Keratinocyte (primary cell): ENCODE data around the gene FBXO33. TPM values are rescaled to one million over a fixed set of nuclear protein-coding genes. Genes with fewer than 3 reads are reported as not detected.

ENCODE experiments used
- DNase-seq: peaks from one replicate; pipeline ENCODE4 v3.0.0-alpha.2; 2011; ENCODE audit warnings: low read depth, missing footprints, low spot score
- FAIRE-seq: peaks from 2 replicates; lab custom pipeline; 2011; peaks lifted over from hg19 to GRCh38; lab: Jason Lieb, UNC
- H2AFZ ChIP-seq: 2 replicates; pipeline ENCODE4 v1.6.0; 2012; ENCODE audit warnings: low read length, control low read depth, inconsistent platforms; ENCODE audit not compliant: control insufficient read depth
- H3K27ac ChIP-seq: 2 replicates; pipeline ENCODE4 v1.5.1; 2011; ENCODE audit warnings: low read length; ENCODE audit not compliant: control insufficient read depth, insufficient read depth
- H3K27me3 ChIP-seq: 3 replicates; pipeline ENCODE4 v1.6.0; 2011; ENCODE audit warnings: low read length; ENCODE audit not compliant: control insufficient read depth, insufficient read depth; ENCODE audit errors: extremely low read depth
- H3K36me3 ChIP-seq, 2 experiments: 2 replicates in 1 of 2; 3 replicates in 1 of 2; pipeline ENCODE4 v1.5.1; 2011; ENCODE audit warnings: low read length in 2 of 2, mild to moderate bottlenecking in 1 of 2; ENCODE audit not compliant: control insufficient read depth in 2 of 2, insufficient read depth in 2 of 2; ENCODE audit errors: extremely low read depth in 1 of 2
- H3K4me1 ChIP-seq: 3 replicates; pipeline ENCODE4 v1.5.1; 2011; ENCODE audit warnings: low read length; ENCODE audit not compliant: control insufficient read depth, insufficient read depth; ENCODE audit errors: extremely low read depth
- H3K4me2 ChIP-seq: 3 replicates; pipeline ENCODE4 v1.6.0; 2011; ENCODE audit warnings: low read depth, low read length; ENCODE audit not compliant: control insufficient read depth, insufficient read depth; ENCODE audit errors: extremely low read depth
- H3K4me3 ChIP-seq, 3 experiments: fragments of 200-600 bp in 1 of 3; sonication (generic) in 1 of 3; 2 replicates in 2 of 3; 3 replicates in 1 of 3; pipeline ENCODE4 v1.5.1; 2011 to 2016; ENCODE audit warnings: low read length in 3 of 3, mild to moderate bottlenecking in 3 of 3, control low read depth in 2 of 3, inconsistent platforms in 1 of 3, low read depth in 1 of 3, mixed read lengths in 1 of 3, mixed run types in 1 of 3, moderate library complexity in 1 of 3; ENCODE audit not compliant: control insufficient read depth in 2 of 3, insufficient read depth in 2 of 3; ENCODE audit errors: extremely low read depth in 1 of 3
- H3K79me2 ChIP-seq: 2 replicates; pipeline ENCODE4 v1.6.0; 2012; ENCODE audit warnings: low read length; ENCODE audit not compliant: control insufficient read depth, insufficient read depth
- H3K9ac ChIP-seq: 3 replicates; pipeline ENCODE4 v1.6.0; 2011; ENCODE audit warnings: low read length; ENCODE audit not compliant: control insufficient read depth, insufficient read depth; ENCODE audit errors: extremely low read depth
- H3K9me1 ChIP-seq: 3 replicates; pipeline ENCODE4 v1.6.0; 2011; ENCODE audit warnings: low read length; ENCODE audit not compliant: control insufficient read depth, insufficient read depth; ENCODE audit errors: extremely low read depth
- H3K9me3 ChIP-seq: 2 replicates; pipeline ENCODE4 v1.5.1; 2012; ENCODE audit warnings: low read depth, low read length; ENCODE audit not compliant: control insufficient read depth
- H4K20me1 ChIP-seq: 3 replicates; pipeline ENCODE4 v1.6.0; 2011; ENCODE audit warnings: low read length; ENCODE audit not compliant: control insufficient read depth, insufficient read depth; ENCODE audit errors: extremely low read depth
- EZH2 ChIP-seq: IDR thresholded peaks from one replicate; pipeline ENCODE4 v1.6.1; 2012; ENCODE audit warnings: inconsistent platforms, mild to moderate bottlenecking, low read length, moderate library complexity
- dilution Hi-C: fragments of 300-500 bp; cut with MboI; formaldehyde crosslinking; loops from one replicate; pipeline ENCODE4 v1.7.0; 2020; ENCODE audit warnings: low sequenced_read_pairs; ENCODE audit not compliant: extremely low pct_ligation_motif_present
- polyA plus RNA-seq, 5 experiments: library from polyadenylated mRNA; depleted of rRNA in 3 of 5; stranded (reverse) in 3 of 5; stranded (forward) in 1 of 5; unstranded in 1 of 5; fragments of >200 nt; gene quantifications; 1 replicate in 1 of 5; 2 replicates in 3 of 5; 3 replicates in 1 of 5; pipeline versions ENCODE4 v1.2.1 to v1.2.3, GENCODE V29; 2011 to 2012; ENCODE audit warnings: missing spikeins in 2 of 5, low read depth in 1 of 5, low replicate concordance in 1 of 5
- TF ChIP-seq, protein P1 (sequence below), 3 experiments: IDR thresholded peaks in 1 of 3; conservative IDR thresholded peaks in 1 of 3; optimal IDR thresholded peaks in 1 of 3; 2 replicates in 2 of 3; 3 replicates in 1 of 3; pipeline versions ENCODE3 to v1.5.1; 2011; ENCODE audit warnings: low read length in 3 of 3, mild to moderate bottlenecking in 3 of 3, moderate library complexity in 2 of 3, control low read depth in 1 of 3, inconsistent platforms in 1 of 3; ENCODE audit not compliant: insufficient read depth in 2 of 3; ENCODE audit errors: extremely low read depth in 1 of 3

FBXO33 gene
- polyA plus RNA-seq, 1 donor (not counting 4 experiments of a cell fraction or from before 2014, with no cell fraction given), result 12.0 TPM

DNA sequence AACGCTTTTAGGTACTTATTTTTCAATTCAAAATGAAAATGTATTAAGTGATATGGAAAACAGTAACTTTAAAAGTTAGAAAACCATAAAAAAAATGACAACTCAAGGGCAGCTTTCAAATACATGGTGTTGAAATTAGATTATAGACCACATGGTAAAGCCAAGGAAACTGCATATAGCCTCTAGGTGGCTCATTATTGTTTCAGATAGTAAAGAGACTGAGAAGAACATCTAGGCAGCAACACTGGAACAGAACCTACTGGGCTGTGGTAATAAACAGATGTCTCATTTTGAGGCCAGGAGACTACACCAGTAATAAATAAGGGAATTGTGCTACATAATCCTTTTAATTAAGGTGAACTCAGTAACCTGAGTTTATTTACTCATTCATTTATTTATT lies 13.0 kb downstream of the FBXO33 start:
- dilution Hi-C loops, result no loop called here

DNA sequence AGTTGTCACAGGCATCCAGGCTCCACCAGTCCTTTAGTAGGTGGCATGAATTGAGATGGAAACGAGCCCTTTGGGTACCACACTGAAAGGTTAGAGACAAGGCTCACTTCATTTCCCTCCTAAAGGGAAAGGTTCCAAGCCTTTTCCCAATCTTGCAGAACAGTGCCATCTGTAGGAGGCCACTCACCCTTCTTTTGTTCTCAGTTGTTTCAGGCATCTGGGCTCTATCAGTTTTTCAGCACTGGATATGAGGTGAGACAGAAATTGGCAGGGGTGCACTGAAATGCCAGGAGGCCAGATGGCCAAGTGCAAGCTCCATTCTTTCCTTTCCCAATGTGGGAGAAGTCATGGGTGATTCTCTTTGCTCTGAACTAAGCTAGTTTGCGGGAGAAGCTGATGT lies 15.2 kb downstream of the FBXO33 start:
- Histone ChIP-seq H3K27ac (no peak overlapping the region), H3K79me2 (peaks cover 2% of the 10 kb centered on the region), H3K9ac (no peak overlapping the region), H3K27me3 (no peaks in the 10 kb centered on the region), H2AFZ (no peak overlapping the region), H3K4me3 (no peak overlapping the region), H3K4me1 (no peaks in the 10 kb centered on the region), H3K9me3 (no peaks in the 10 kb centered on the region), H4K20me1 (no peaks in the 10 kb centered on the region), H3K9me1 (no peaks in the 10 kb centered on the region), H3K4me2 (no peak overlapping the region), H3K36me3 (no peaks in the 10 kb centered on the region)
- DNase-seq (no peak), FAIRE-seq (peak; percentile 58)
- no peak for TF ChIP-seq EZH2
- TF ChIP-seq, protein P1, sequence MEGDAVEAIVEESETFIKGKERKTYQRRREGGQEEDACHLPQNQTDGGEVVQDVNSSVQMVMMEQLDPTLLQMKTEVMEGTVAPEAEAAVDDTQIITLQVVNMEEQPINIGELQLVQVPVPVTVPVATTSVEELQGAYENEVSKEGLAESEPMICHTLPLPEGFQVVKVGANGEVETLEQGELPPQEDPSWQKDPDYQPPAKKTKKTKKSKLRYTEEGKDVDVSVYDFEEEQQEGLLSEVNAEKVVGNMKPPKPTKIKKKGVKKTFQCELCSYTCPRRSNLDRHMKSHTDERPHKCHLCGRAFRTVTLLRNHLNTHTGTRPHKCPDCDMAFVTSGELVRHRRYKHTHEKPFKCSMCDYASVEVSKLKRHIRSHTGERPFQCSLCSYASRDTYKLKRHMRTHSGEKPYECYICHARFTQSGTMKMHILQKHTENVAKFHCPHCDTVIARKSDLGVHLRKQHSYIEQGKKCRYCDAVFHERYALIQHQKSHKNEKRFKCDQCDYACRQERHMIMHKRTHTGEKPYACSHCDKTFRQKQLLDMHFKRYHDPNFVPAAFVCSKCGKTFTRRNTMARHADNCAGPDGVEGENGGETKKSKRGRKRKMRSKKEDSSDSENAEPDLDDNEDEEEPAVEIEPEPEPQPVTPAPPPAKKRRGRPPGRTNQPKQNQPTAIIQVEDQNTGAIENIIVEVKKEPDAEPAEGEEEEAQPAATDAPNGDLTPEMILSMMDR (optimal IDR thresholded peaks at IDR 0.05 in 1 of 3, IDR thresholded peaks at IDR 0.05 in 1 of 3, conservative IDR thresholded peaks at IDR 0.05 in 1 of 3; ENCODE audit: extremely low read depth in 1 of 3, insufficient read depth in 2 of 3, low read length in 3 of 3), result peak; percentile 44 to 59 (median 58)
- dilution Hi-C loops, result no loop called here

More for the DNA sequence above, 13.0 kb downstream of the FBXO33 start:
- peaks cover 4% of the 10 kb centered on the region for H3K79me2 ChIP-seq
- no peaks in the 10 kb centered on the region for H3K27me3 ChIP-seq
- no peaks in the 10 kb centered on the region for H4K20me1 ChIP-seq
- FAIRE-seq (no peak), DNase-seq (no peak)
- H3K4me2 ChIP-seq, result no peak overlapping the region
- H3K9me3 ChIP-seq, result no peaks in the 10 kb centered on the region
- no peak overlapping the region for H2AFZ ChIP-seq
- no peaks in the 10 kb centered on the region for H3K4me1 ChIP-seq
- no peak overlapping the region for H3K27ac ChIP-seq
- H3K9me1 ChIP-seq, result no peaks in the 10 kb centered on the region
- no peak overlapping the region for H3K9ac ChIP-seq
- no peak overlapping the region for H3K4me3 ChIP-seq
- TF ChIP-seq, protein P1 (optimal IDR thresholded peaks at IDR 0.05 in 1 of 3, IDR thresholded peaks at IDR 0.05 in 1 of 3, conservative IDR thresholded peaks at IDR 0.05 in 1 of 3; ENCODE audit: extremely low read depth in 1 of 3, insufficient read depth in 2 of 3, low read length in 3 of 3), result no peak
- no peak for TF ChIP-seq EZH2
- H3K36me3 ChIP-seq, result no peaks in the 10 kb centered on the region
